Pericardium fibroblast (primary cell): ENCODE results near the gene CHURC1. TPM values are rescaled to one million over a fixed set of nuclear protein-coding genes. Genes with fewer than 3 reads are reported as not detected.

ENCODE experiments used
- total RNA-seq: library from RNA; depleted of rRNA; stranded (reverse); fragments of >200 nt; gene quantifications from 2 replicates; pipeline ENCODE4 v1.2.3, GENCODE V29; 2015

The CHURC1 gene
- 56.6 and 85.5 TPM in 2 replicates for total RNA-seq

DNA sequence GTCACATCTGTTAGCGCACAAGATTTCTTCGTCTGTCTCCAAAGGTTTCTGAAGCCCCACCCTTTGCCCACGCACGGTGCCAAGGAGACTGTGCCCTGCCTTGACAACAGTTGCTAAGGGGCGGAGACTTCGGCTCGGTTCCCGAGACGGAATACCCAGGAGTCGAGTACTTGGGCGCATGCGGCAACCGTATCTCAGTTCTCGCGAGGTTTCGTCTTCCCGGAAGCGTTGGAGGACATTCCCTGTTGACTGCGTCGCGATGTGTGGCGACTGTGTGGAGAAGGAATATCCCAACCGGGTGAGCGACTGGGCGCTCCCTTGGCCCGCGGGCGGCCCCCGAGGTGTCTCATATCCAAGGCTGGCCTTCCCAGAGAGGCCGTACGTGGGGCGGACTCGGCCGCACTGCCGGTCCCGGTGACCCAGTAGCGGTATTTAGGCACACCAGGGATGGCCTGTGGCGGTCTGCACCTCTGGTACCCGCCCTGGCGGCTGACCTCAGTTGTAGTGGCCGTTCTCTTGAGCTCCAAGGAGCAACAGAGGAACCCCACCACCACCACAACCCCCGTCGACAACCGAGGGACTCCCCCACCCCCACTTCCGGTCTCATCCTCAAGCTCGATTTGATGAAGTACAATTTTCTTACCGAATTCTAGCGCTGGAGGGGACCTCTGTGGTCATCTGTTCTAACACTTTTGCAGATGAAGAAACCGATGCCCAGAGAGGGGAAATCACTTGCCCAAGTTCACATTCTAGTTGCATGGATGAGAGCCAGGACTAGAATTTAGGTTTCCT lies at the start of gene CHURC1:
Gene CHURC1, plus strand, starts transcription at position 219 of the 792 bp plus-strand sequence. Its CDS starts 41 bp downstream, at position 260.

DNA sequence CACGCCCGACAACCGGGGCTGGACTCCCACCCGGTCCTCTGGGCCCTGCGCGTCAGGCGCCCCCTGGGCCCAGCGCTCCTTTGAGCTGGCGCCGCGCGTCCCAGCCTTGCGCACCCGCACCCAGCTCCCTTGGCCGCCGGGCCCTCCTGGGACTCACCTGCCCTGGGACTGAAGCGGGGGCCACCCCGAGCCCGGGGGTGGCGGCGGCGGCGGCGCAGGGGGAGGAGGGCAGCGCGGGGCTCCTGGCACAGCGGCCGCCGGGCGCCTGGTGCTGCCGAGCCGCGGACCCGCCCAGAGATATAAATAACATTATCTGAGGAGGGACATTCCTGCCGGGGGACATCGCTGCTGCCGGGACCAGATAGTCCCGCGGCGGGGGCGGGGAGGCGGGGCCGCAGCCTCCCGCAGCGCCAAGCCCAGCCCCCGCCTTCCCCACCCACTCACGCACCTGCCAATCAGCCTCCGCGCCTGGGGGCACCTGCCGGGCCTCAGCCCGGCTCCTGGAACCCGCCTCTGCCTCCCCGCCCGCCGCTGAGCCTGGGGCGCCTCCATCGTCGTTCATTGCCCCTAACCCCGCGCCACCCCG lies 34.5 kb upstream of the CHURC1 start, which contains the start of gene SPTB:
Gene SPTB, minus strand, starts transcription at position 273 of the 586 bp plus-strand sequence. CDS start 56,813 bp downstream, outside the sequence.

DNA sequence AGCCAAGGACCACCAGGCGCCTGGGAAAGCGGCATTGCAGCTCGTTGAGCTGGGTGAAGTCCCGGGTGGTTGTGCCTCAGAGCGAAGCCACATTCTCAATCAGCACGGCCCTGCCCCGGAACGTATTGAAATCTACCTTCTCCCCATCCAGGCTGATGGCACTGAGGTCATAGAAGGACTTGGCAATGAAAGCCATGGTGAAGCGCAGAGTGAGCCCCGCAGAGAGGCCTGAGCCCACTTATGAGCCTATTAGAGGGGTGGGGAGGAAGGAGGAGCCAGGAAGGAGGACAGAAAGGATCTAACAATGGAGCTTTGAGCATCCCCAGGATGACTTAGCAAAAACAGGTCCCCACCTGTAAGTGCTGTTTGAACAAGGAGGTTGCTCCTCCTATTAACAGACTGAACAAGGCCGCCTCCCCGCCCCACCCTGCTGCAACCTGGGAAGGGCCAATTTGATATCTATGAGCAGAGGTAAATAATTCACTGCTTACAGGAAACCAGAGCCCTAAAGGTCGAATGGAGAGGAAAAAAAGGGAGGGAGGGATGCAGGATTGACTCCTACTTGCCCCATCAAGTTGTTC lies 28.4 kb downstream of the CHURC1 start, which contains the start of gene GPX2:
Gene GPX2, minus strand, starts transcription at position 215 of the 581 bp plus-strand sequence. Its CDS starts 19 bp downstream, at position 196.

DNA sequence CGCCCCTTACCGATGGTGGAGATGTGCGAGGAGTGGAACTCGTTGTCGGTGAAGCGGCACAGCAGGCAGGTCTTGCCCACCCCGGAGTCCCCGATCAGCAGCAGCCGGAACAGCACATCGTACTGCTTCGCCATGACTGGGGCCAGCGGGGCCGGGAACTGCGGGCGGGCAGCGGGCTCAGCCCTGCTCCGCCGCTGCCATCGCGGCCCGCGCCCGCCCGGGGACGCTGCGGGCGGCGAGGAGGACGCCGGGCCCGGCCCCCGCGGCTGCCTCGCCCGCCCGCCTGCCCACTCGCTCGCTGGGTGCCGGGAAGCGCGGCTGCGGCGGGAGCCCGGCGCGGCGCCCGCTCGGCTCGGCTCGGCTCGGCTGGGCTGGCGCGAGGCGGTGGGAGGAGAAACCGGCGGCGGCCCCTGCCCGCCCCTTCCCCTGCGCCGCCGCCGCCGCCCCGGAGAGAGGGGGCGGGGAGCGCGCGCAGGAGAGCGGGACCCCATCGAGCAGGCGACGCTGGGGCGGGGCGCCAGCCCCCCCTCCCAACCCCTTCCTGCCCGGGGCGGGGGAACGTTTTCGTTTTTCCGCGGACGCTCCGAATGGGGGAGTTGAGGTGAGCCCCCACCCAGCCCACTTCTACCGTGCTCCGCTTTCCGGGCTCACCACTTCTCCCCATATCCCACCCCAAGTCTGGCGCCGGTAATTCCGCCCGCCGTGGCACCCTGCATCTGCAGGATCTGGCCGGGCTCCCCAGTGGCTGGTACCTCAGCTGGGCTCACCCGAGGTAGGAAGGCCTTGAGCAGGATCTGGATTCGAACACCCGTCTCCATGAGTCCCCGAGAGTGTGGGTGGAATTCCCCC lies 57.9 kb downstream of the CHURC1 start, which contains the start of gene RAB15:
Gene RAB15, minus strand, starts transcription at position 394 of the 849 bp plus-strand sequence. Its CDS starts 260 bp downstream, at position 134.

Other genes starting within 250 kb of the CHURC1 start
- gene PLEKHG3, start 210.0 kb upstream of the CHURC1 start, total RNA-seq, result 20.8 and 23.4 TPM in 2 replicates
- gene SPTB, start 34.5 kb upstream of the CHURC1 start, total RNA-seq, result under 0.01 TPM in 1 of 2 replicates, not detected in the other
- gene GPX2, start 28.3 kb downstream of the CHURC1 start, total RNA-seq, result not detected in 2 replicates
- gene RAB15, start 57.9 kb downstream of the CHURC1 start, total RNA-seq, result 4.9 and 6.2 TPM in 2 replicates
- gene FNTB, start 72.4 kb downstream of the CHURC1 start, total RNA-seq, result 9.7 and 15.2 TPM in 2 replicates
- gene MAX, start 188.1 kb downstream of the CHURC1 start, total RNA-seq, result 48.9 and 63.8 TPM in 2 replicates